ENCODE results near the gene NPTN.

Gene NPTN

DNA sequence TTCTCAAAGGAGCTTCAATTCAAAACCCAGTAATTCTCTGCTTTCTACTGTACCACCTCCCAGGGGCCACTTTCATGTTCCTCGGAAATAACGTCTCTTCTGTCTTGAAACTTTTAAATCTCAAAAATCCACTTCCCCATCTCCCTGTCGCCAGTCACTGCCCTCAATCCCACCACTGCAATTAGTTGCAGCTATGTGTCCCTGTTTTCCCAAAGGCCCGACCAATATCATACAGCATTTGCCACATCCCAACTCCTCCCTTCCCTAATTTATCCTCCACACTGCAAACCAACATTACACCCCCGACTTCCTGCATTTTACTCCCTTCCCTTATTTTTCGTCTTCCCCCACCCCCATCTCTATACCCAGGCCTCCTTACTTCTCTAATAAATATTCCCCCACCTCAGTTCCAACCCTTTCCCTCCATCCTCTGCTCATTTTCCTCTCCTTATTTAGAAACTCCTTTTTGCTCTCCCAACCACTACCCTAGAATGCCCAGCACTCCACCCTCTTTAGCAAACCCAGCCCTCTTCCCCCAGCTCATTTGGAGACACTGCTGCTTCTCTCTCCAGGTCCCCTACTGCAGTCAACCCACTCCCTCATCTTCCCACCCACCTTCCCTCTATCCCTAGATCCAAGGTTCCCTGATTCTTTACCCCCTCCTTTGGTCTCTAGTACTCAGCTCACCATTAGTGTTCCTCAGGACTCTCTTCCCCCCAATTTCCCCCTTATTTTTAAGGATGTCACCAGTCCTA is 1.1 kb downstream of the NPTN start:
- DNase-seq (ENCODE audit: low spot score), result peak; percentile 40

DNA sequence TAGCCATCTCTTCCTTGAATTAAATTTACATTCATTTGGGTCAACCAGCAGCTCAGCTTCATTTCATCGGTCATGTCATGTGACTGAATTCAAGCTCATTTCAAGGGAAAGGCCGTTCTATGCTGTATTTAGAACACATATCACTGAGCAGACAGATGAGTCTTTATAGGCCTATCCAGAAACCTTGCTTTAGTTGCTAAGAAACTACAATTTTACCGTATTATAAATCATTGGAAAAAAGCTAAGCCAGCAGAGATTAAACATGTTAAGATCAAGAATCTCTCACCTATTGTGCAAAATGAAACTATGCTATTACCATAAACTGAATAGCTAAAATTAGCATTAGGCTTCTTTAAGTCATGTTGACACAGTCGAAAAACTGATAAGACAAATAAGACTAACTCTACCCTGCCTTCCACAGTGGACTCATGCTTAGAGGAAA is 2.2 kb downstream of the NPTN start:
- no peak for DNase-seq (ENCODE audit: low spot score)

DNA sequence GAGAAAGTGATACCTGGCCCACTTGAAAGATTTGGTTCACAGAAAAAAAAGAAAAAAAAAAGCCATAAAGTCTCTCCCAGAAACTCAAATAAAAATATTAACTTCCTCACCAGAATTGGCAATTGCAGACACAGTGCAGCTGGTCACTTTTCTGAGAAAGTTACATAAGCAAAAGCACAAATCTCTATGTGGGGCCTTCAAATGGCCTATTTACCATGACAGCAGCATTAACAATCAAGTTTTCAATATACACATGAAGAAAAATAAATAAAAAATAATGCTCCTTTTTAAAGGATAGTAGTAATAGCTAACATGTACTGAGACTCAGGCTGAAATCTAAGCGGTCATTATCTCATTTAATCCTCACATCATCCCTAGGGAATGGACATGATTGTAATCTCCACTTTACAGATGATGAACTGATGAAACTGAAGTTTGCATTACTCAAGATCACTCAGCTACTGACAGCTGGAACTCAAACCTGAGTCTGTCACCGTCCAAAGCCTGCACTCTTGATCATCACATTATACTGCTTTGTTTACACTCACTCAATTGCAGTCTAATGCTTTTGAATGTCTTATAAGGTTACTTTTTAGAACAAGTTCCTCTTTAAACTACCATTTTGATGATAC is 3.3 kb downstream of the NPTN start:
- DNase-seq (ENCODE audit: low spot score), result no peak

DNA sequence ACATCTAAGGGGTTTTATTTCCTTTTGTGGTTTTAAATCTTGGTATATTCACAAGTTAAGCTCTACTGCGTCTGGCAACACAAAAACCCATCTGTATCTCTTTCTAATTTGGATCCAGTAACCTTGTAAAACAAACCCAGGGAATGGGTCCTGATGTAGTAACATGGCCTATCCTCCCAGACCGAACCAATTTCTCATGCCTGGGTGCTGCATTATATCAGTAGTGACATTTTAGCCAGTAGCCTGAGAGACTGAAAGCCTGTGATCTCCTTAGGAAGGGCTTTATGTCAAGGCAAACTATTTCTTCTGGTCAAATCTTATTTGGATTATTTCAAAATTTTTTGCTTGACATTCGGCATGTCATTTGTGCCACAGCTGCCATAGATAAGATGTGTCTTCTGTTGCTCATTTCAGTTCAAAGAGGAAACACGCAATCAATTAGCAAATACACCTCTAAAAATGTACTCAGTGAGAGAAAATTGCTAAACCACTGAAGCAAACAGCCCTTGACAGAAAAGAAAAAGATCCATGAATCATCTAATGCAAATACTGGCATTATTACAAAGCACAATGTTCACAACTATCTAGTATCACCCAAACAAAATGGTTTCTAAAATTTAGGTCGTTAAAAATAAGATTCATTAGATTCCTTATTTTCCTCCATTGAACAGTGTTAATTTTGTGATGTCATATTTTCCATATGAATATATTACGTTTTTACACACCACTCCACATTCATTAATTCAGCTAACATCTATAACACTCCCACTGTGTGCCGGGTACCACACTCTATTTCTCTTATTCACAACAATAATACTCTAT is 4.0 kb downstream of the NPTN start:
- no peak for DNase-seq (ENCODE audit: low spot score)

DNA sequence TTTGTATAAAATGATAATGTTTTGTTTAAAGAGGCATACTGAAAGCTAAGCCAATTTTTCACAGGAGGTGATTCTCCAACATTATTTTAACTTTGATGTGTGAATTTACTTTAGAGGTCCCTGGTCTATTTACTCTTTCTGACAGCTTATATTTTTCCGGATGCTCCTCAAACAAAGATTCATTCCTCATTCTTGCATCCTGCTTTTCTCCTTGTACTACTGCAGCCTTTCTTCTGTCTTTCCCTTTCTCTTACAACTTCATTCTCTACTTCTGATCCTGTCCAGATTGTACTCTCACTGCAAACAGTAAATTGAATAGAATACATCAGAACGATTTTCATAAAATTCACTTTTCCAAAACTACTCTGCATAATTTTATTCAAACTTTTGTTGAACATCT is 5.1 kb downstream of the NPTN start:
- DNase-seq (ENCODE audit: low spot score), result no peak

DNA sequence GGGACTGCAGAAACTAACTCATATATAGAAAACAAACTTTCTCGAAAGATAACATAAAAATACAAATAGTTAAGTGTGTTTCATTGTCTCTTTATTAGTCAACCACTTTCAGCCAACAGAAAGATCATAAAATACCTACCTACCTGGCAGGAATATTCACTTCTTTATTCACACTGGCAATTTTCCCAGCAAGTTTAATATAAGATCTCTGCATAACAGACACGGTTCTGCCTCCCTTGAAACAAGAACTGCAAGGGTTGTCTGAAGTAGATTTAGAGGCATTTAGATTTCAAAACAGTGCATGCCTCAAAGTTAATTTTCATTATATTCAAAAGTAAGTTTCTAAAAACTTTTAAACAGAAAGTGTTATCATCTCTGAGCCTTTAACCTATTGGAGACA is 7.1 kb downstream of the NPTN start:
- no peak for DNase-seq (ENCODE audit: low spot score)

DNA sequence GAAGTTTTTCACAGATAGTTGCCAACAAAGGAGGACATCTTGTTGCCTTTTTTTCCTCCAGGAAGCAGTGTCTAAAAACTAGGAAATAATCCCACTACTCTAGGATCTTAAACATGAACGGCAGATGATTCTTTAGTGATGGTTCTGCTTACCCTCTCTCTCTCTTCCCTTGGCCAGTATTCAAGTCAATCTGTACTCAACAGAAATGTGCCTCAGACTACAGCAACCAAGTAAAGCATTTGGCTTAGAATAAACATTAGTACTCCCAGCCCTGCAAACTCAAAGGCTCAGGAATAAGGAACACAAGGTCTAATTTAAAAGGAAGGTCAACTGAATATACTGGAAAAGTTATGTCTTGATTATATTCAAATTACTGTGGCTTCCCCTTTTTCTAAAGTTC is 8.7 kb downstream of the NPTN start:
- DNase-seq (ENCODE audit: low spot score), result no peak

DNA sequence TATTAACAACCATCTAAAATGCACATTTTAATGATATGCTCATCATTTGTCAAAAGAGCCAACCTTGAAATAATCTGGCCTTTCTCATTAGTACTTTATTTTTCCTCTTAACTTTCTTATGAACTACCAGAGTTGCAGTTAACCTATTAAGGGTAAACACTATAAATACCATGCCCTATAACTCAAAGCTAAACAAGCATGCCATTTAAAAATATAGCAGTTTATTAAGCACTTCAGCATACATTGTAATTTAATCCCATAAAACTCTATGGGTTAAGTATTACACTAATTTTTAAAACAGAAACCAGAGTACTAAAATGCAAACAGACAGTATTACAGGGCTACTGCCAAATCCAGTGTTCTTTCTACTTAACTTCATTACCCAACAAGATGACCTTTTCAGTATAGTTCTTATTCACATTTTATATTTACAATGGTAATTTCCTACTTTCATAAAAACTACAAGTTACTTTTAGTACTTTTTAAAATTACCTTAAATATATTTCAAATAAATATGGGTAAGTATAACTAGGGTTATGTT is 11.8 kb downstream of the NPTN start:
- no peak for DNase-seq (ENCODE audit: low spot score)

DNA sequence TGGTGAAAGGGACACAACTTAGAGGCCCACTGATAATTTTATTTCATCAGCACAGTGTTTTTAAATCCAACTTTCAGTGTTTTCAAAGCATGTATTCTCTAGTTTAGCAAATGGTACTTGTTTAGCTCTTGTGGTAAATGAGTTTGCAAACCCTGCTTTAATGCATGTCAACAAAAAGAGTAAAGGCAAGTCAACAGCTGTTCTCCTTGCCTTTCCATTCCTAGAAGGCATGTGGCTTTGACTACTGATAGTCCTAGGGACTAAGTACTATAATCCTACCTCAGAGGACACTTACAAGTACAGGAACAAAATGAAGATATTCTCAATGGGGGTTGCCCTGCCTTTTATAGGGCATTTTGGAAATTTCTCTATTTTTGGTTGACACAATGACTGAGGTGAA is 13.1 kb downstream of the NPTN start:
- no peak for DNase-seq (ENCODE audit: low spot score)

DNA sequence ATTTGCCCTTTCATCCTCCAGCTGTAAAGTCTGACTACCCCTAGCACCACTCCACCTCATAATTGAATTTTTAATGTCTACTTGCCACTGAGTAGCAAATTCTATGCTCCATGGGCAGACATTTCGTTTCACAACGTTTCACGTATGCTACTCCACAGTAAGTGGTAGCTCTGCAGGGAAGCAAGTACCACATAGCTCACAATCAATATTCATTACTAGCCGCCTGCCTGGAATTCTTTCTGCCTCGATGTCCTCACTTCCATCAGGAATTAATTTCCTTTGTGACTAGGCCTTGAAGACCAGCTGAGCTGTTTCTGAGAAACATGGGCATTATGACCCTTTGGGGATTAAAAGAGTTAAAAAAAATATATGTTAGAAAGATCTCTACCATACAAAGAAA is 15.3 kb downstream of the NPTN start:
- DNase-seq (ENCODE audit: low spot score), result no peak

DNA sequence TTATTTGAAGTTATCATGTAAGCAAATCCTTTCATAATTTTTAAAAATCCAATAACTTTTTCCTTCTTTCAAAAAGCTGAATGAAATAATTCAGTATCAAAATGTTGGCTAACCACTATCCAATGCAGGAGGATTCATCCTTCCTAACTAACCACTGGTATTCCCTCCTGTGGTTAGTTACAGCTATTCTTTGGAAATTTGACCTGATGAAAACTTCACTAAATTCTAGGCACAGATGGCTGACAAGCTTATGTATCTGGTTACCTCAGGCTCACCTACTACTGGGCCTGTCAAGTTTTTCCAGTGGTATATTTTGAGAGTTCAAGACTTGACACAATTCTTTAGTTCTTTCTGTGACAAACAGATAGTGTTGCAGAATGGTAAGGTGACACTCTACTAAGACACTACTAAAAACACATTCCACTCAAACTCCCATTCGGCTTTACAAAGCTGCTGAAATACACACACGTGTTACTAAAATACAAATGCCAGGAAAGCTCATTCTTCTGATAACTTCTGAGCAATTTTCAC is 15.8 kb downstream of the NPTN start:
- no peak for DNase-seq (ENCODE audit: low spot score)

DNA sequence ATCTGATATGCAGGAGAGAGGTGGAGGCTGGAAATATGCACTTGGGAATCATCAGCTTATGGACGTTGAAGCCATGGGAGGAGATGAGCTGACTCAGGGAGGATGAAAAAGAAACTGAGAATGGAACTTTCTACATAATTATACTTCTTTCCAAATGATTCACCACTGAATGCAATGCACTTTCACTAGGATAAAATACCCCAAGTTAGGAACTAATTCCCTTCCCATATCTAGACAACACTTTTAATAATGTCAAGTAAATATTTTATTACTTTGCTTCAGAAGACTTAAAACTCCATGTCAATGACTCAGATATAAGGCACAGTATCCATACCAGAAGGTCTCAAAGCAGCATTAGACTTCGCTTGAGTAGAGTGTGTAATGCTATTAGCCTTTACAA is 24.2 kb downstream of the NPTN start:
- no peak for DNase-seq (ENCODE audit: low spot score)

DNA sequence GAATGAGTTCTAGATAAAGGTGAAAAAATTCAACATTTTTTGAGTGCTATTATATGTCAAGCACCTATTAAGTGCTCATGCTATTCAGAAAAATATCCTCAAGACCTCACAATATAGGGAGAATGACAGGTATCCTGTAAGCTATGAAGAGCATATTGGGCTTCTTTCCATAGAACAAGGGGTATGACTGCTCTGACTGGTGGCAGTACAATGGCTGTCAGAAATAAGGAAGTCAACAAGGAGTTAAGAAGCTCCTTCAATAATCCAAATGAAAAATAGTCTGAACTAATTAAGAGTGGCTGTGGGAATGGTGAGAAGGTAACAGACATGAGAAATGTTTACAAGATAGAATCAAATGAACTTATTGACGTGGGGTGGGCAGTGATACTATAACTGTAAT is 24.7 kb downstream of the NPTN start:
- DNase-seq (ENCODE audit: low spot score), result no peak

DNA sequence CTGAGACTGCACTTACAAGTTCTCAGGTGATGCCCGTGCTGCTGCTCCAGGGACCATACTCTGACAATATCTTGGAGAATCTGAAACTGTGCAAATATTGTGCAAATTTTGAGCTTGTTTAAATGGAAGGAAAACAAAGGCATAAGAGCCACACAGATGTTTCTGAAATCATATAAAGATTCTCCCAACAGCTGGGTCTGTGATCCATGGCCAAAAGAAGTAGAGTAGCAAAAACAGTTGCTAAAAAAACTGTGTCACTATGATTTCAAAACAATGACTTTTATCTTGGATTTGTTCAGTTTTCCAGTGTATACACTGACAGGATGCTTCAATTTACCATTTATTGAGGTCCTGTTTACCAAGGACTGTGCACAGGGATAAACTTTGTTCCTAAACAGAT is 25.3 kb downstream of the NPTN start:
- no peak for DNase-seq (ENCODE audit: low spot score)

DNA sequence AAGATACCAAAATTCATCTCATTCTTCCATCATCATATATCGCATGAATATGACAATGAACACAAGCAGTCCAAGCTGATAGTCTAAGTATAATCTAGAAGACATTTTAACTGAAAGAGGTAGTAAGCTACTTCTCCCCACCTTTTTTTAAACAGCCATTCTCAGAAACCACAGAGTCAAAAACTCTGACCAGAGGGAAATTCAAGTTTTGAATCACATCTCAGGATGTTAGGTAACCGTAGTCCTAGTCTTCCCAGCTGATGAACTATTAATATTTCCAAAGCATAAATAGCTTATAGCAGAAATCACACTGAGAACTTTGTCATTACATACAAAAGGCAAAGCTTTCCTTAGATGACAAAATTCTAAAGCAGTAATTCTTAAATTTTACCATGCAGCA is 25.8 kb downstream of the NPTN start:
- DNase-seq (ENCODE audit: low spot score), result no peak

DNA sequence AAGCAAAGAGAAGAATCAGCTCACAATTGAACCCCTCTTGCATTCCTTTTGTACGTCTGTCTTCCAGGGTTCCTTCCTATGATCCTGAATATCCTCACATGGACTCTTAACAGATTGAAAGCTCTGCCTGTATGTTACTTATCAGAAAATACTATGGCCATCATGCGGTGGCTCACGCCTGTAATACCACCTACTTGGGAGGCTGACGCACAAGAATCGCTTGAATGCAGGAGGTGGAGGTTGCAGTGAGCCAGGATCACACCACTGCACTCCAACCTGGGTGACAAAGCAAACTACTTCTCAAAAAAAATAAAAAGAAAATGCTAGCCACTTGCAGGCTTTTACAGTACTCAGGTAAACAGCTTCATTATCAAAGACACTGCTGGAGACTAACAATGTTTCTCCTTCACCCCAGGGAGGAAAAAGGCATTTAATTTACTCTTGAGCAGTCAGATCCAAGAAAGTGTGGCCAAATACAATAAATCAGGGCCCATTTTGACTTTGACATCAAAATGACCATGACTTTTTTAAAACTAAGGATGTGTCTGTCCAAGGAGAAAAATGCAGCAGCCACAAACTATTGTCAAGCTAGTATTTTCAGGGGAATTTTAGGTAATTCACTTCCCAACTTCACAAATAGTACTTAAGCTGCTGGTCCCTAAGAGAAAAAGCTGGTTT is 27.3 kb downstream of the NPTN start:
- DNase-seq (ENCODE audit: low spot score), result no peak

DNA sequence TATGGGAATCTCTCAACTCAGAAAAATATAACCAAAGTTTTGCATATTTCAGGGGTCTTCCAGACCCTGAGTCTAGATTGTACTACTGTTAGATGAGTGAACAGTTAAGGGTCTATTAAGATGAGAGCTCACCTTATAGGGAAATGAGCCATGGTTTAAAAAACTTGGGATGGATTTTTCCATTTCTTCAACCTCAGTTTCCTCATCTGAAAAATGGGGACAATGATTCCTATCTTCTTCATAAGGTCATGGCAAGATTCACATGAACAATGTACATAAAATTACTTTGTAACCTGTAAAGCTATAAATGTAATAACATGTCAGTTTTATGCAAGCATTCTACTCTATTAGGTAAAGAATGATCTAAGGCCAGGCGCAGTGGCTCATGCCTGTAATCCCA is 28.7 kb downstream of the NPTN start:
- no peak for DNase-seq (ENCODE audit: low spot score)

DNA sequence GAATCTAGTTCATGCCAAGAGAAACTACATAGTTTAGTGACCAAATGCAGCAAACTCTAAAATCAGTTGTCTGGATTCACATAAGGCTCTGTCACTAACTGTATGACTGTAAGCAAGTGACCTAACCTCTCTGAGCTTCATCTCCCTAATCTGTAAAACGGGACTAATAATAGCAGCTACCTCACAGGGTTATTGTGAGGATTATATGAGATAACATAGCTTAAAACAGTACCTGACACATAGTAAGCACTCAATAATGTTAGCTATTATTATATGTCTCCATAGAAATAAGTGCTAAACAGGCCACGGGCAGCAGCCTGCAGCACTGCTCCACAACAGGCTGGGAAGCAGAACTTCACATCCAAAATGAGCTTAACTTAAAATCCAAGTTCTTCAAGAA is 30.2 kb downstream of the NPTN start:
- DNase-seq (ENCODE audit: low spot score), result no peak

DNA sequence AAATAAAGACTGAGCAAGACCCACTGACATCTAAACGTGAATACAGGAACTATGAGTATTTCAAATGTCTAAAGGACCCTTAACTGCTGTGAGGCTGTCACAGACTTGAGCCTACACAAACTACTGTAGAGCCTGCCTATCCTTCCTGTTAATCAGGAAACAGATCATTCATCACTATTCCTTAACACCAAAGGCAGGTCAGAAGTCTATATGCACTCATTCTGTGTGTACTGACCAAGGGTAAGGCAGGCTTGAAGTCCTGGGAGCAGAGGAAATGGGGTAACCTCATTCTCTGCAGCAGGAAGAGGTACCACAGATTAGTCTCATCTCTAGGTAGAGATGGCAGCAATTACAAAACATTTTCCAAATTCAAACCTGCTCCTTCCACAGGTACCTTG is 30.7 kb downstream of the NPTN start:
- no peak for DNase-seq (ENCODE audit: low spot score)

DNA sequence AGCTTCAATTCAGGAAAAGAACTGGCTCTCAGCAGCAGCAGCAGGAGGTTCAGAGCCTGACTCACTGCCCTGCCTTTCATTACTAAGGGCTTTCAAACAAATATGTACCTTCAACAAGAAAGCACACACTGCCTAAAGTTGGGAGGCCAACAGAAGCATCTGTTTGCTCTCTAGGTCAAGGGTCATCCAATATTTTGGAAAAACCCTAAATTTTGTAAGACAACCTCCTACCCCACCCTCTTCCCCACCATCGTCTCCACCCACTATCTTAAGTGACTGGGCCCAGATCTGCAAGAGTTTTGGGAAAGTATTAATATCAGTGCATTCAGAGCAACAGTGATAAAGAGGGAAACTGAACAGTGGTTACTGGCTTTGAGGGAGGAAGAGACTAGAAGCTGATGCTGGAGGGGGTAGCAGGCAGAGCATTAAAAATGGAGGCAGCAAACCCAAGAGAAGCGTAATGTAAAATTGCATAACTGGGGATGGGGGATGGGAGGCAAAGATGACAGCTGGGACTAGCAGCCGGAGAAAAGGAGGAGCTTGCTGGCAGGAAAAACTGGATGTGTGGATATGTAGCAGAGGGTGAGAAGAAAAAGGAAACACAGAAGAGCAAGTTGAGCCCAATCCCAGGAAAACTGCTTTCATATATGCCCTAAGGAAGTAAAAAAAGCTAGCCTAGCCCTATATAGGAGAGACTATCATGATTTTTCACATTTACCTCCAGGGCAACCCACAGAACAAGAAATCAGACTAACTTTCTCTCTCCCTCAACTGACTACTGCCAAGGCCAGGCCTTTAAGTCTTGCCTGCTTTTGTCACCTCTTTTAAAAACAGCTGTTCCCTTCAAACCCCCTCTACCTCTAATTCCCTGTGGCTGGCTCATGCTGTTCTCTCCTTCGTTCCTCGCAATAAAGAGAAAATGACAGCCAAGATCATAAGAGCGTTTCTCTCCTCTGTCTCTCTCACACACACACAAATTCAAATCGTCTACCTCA is 31.4 kb downstream of the NPTN start:
- DNase-seq (ENCODE audit: low spot score), result no peak

Measured in iPS-NIHi11 (cell line).